ENCODE data around the gene UBE2L5.

GRCh38 chr13:30446126-30446500 is 23.8 kb downstream of the UBE2L5 start:
- TF ChIP-seq PATZ1 (CRISPR knock-in tag; IDR thresholded peaks at IDR 0.05; ENCODE audit: borderline replicate concordance) (no peak), RARB (CRISPR knock-in tag; IDR thresholded peaks at IDR 0.05) (no peak), PPARA (CRISPR knock-in tag; IDR thresholded peaks at IDR 0.05; ENCODE audit: borderline replicate concordance) (no peak)
